PC-3 (cell line): ENCODE measurements around the gene PFKM. TPM values are rescaled to one million over a fixed set of nuclear protein-coding genes. Genes with fewer than 3 reads are reported as not detected.

ENCODE experiments used
- ATAC-seq: fragments of 200-7000 bp; cut with Tn5 transposase; 2 replicates; pipeline ENCODE4 v1.9.1; 2020; ENCODE audit warnings: mild to moderate bottlenecking, moderate library complexity
- BruUV-seq: library from RNA; stranded (reverse); fragments of 400-500 nt; replicated peaks from 2 replicates; lab custom pipeline; 2021; lab: Mats Ljungman, UMichigan
- CTCF ChIA-PET: fragments of 300-600 bp; sonication (Branson Sonifier 250); formaldehyde crosslinking; loops from one replicate; lab custom pipeline; 2022; ENCODE audit warnings: antibody characterized with exemption; lab: Charles Lee
- POLR2A ChIA-PET: fragments of 300-600 bp; sonication (Branson Sonifier 250); formaldehyde crosslinking; loops from one replicate; lab custom pipeline; 2022; ENCODE audit warnings: antibody characterized with exemption; ENCODE audit not compliant: unreplicated experiment; lab: Charles Lee
- DNase-seq: peaks from one replicate; pipeline ENCODE4 v3.0.0-alpha.2; 2015
- H2AFZ ChIP-seq: fragments of 300-600 bp; sonication (generic); 2 replicates; pipeline ENCODE4 v1.6.0; 2016; ENCODE audit warnings: antibody characterized with exemption, low read length
- H3F3A ChIP-seq: fragments of 300-600 bp; sonication (generic); one replicate; pipeline ENCODE4 v1.6.0; 2017; ENCODE audit warnings: antibody characterized with exemption, low read length, control low read depth, mild to moderate bottlenecking; ENCODE audit not compliant: unreplicated experiment
- H3K27ac ChIP-seq: fragments of 300-600 bp; sonication (generic); 2 replicates; pipeline ENCODE4 v1.5.1; 2016; ENCODE audit warnings: mild to moderate bottlenecking, low read length
- H3K27me3 ChIP-seq: fragments of 300-600 bp; sonication (generic); 2 replicates; pipeline ENCODE4 v1.6.1; 2016; ENCODE audit warnings: low read length, mixed read lengths
- H3K36me3 ChIP-seq: fragments of 300-600 bp; sonication (generic); 2 replicates; pipeline ENCODE4 v1.6.1; 2016; ENCODE audit warnings: low read depth, mixed run types, low read length, mixed read lengths
- H3K4me1 ChIP-seq: fragments of 300-600 bp; sonication (generic); 2 replicates; pipeline ENCODE4 v1.5.1; 2016; ENCODE audit warnings: low read length; ENCODE audit not compliant: insufficient read depth
- H3K4me2 ChIP-seq: fragments of 300-600 bp; sonication (generic); 2 replicates; pipeline ENCODE4 v1.6.0; 2016; ENCODE audit warnings: low read length
- H3K4me3 ChIP-seq: fragments of 300-600 bp; sonication (generic); 2 replicates; pipeline ENCODE4 v1.5.1; 2016; ENCODE audit warnings: mild to moderate bottlenecking, low read length, mixed read lengths
- H3K79me2 ChIP-seq: fragments of 300-600 bp; sonication (generic); 2 replicates; pipeline ENCODE4 v1.6.1; 2017; ENCODE audit warnings: low read length, mixed read lengths
- H3K9ac ChIP-seq: fragments of 300-600 bp; sonication (generic); 2 replicates; pipeline ENCODE4 v1.6.0; 2016; ENCODE audit warnings: mild to moderate bottlenecking, low read length
- H3K9me2 ChIP-seq: fragments of 300-600 bp; sonication (generic); replicated peaks from 2 replicates; pipeline ENCODE4 v1.6.1; 2016; ENCODE audit warnings: mixed run types, low read length, mixed read lengths
- H3K9me3 ChIP-seq: fragments of 300-600 bp; sonication (generic); 2 replicates; pipeline ENCODE4 v1.6.1; 2016; ENCODE audit warnings: low read length, mixed read lengths
- H4K20me1 ChIP-seq: fragments of 300-600 bp; sonication (generic); 2 replicates; pipeline ENCODE4 v1.6.1; 2016; ENCODE audit warnings: low read length, mixed read lengths
- CTCF ChIP-seq: fragments of 300-600 bp; sonication (generic); conservative IDR thresholded peaks from 2 replicates; pipeline ENCODE4 v1.5.1; 2017; ENCODE audit warnings: antibody characterized with exemption, low read depth, mild to moderate bottlenecking, low read length
- EZH2 ChIP-seq: fragments of 300-600 bp; sonication (generic); IDR thresholded peaks from one replicate; pipeline ENCODE4 v1.6.1; 2017; ENCODE audit warnings: antibody characterized with exemption, mild to moderate bottlenecking, low read length; ENCODE audit not compliant: unreplicated experiment
- EZH2phosphoT487 ChIP-seq: fragments of 300-600 bp; sonication (generic); IDR thresholded peaks from 2 replicates; pipeline ENCODE4 v1.6.1; 2018; ENCODE audit warnings: mild to moderate bottlenecking, antibody characterized with exemption, low read length, borderline replicate concordance
- intact Hi-C: fragments of 100-400 bp; cut with micrococcal nuclease; formaldehyde crosslinking; loops from 2 replicates; pipeline ENCODE4 v1.9.0; 2023
- total RNA-seq: library from RNA; depleted of rRNA; stranded (reverse); fragments of >200 nt; gene quantifications from 2 replicates; pipeline ENCODE4 v1.2.3, GENCODE V29; 2014

PFKM gene
- total RNA-seq, 1 experiment from 2014 or later, result 62.2 TPM

GRCh38 chr12:48105867-48106680 is 13.1 kb upstream of the PFKM start, which contains the start of gene SENP1:
Gene SENP1, minus strand, starts transcription at chr12:48106079. Its CDS starts 4,607 bp downstream, at chr12:48101472.
- TF ChIP-seq EZH2, result no peak
- no peak for TF ChIP-seq CTCF
- TF ChIP-seq EZH2phosphoT487, result no peak
- BruUV-seq, result TSS peak; percentile 82
- CTCF ChIA-PET, result no interaction called here
- H4K20me1 ChIP-seq, result no peaks in the 10 kb centered on the region
- H3K4me1 ChIP-seq, result peaks cover 43% of the 10 kb centered on the region
- peak within 1 kb of the TSS; percentile 97 for H2AFZ ChIP-seq
- H3K27me3 ChIP-seq, result no peaks in the 10 kb centered on the region
- peak within 1 kb of the TSS; percentile 90 for H3K4me3 ChIP-seq
- H3K79me2 ChIP-seq, result peaks cover 44% of the 10 kb centered on the region
- intact Hi-C loops, result loop anchor here (2.0 kb wide), 2 partner anchors 13 to 51 kb away; partner anchors contain the start of genes ASB8 and PFKM
- ATAC-seq, result peak; percentile 82
- no peaks in the 10 kb centered on the region for H3K9me3 ChIP-seq
- DNase-seq, result peak; percentile 85
- peak within 1 kb of the TSS; percentile 96 for H3K27ac ChIP-seq
- POLR2A ChIA-PET, result interaction anchor here (0.8 kb wide), 1 partner anchor 50 kb away, joined by 5 read pairs; no protein-coding TSS in a partner anchor
- H3K4me2 ChIP-seq, result peak within 1 kb of the TSS; percentile 98
- no peaks in the 10 kb centered on the region for H3K9me2 ChIP-seq
- H3F3A ChIP-seq, result no peaks in the 10 kb centered on the region
- H3K9ac ChIP-seq, result peak within 1 kb of the TSS; percentile 96
- H3K36me3 ChIP-seq, result no peaks in the 10 kb centered on the region

GRCh38 chr12:48106681-48107613 is 12.2 kb upstream of the PFKM start:
- intact Hi-C loops, result no loop called here
- Histone ChIP-seq H3K36me3 (no peaks in the 10 kb centered on the region), H3K4me1 (peaks cover 43% of the 10 kb centered on the region), H3K9ac (peak overlapping the region; percentile 96), H3K27me3 (no peaks in the 10 kb centered on the region), H4K20me1 (no peaks in the 10 kb centered on the region), H3K4me2 (peak overlapping the region; percentile 98), H3K27ac (peak overlapping the region; percentile 96), H3F3A (no peaks in the 10 kb centered on the region), H3K4me3 (peak overlapping the region; percentile 90), H3K9me2 (no peaks in the 10 kb centered on the region), H2AFZ (peak overlapping the region; percentile 97), H3K79me2 (peaks cover 37% of the 10 kb centered on the region), H3K9me3 (no peaks in the 10 kb centered on the region)
- ATAC-seq (no peak), DNase-seq (no peak)
- no peak for TF ChIP-seq EZH2
- no peak for TF ChIP-seq EZH2phosphoT487
- no peak for TF ChIP-seq CTCF
- ChIA-PET CTCF (no interaction called here), POLR2A (interaction anchor here (0.8 kb wide), 1 partner anchor 49 kb away, joined by 5 read pairs; no protein-coding TSS in a partner anchor)
- BruUV-seq, result no TSS peak
